Panc1 (cell line): ENCODE measurements around the gene RNF148. TPM values are rescaled to one million over a fixed set of nuclear protein-coding genes. Genes with fewer than 3 reads are reported as not detected.
"Not testable (repeated sequence)": the region's sequence is repeated elsewhere in the genome, so short reads cannot be mapped to it uniquely, and the experiment has no call there.

Source experiments
- ATAC-seq: fragments of 200-7000 bp; cut with Tn5 transposase; 2 replicates; pipeline ENCODE4 v1.9.1; 2020; ENCODE audit warnings: mild to moderate bottlenecking, moderate library complexity
- BruUV-seq: library from RNA; stranded (reverse); fragments of 400-500 nt; replicated peaks from 2 replicates; lab custom pipeline; 2021; lab: Mats Ljungman, UMichigan
- CTCF ChIA-PET: fragments of 300-600 bp; sonication (Branson Sonifier 250); formaldehyde crosslinking; loops from one replicate; lab custom pipeline; 2022; ENCODE audit warnings: antibody characterized with exemption; lab: Charles Lee
- POLR2A ChIA-PET: fragments of 300-600 bp; sonication (Branson Sonifier 250); formaldehyde crosslinking; loops from one replicate; lab custom pipeline; 2022; ENCODE audit warnings: antibody characterized with exemption; lab: Charles Lee
- DNase-seq: peaks from one replicate; pipeline ENCODE4 v3.0.0-alpha.2; 2010; ENCODE audit warnings: low read depth, low spot score
- H3K27ac ChIP-seq: 2 replicates; pipeline ENCODE4 v1.5.1; 2011; ENCODE audit warnings: mild to moderate bottlenecking, low read length, inconsistent platforms
- H3K27me3 ChIP-seq: fragments of 200-500 bp; sonication (Bioruptor generic); 2 replicates; pipeline ENCODE4 v1.6.0; 2014; ENCODE audit warnings: low read length, inconsistent platforms; ENCODE audit not compliant: control insufficient read depth, insufficient read depth
- H3K36me3 ChIP-seq: fragments of 200-500 bp; sonication (Bioruptor generic); 2 replicates; pipeline ENCODE4 v1.5.1; 2014; ENCODE audit warnings: inconsistent platforms, mild to moderate bottlenecking, low read length, moderate library complexity; ENCODE audit not compliant: control insufficient read depth, insufficient read depth
- H3K4me1 ChIP-seq: 2 replicates; pipeline ENCODE4 v1.5.1; 2011; ENCODE audit warnings: inconsistent platforms, mild to moderate bottlenecking, low read length, moderate library complexity; ENCODE audit not compliant: control insufficient read depth, insufficient read depth
- H3K4me3 ChIP-seq, 2 experiments: 2 replicates each; pipeline ENCODE4 v1.5.1; 2011 to 2012; ENCODE audit warnings: low read depth in 2 of 2, low read length in 2 of 2, mild to moderate bottlenecking in 2 of 2, inconsistent platforms in 1 of 2, moderate library complexity in 1 of 2
- H3K9me3 ChIP-seq: fragments of 200-500 bp; sonication (Bioruptor generic); 2 replicates; pipeline ENCODE4 v1.5.1; 2014; ENCODE audit warnings: low read depth, mild to moderate bottlenecking, inconsistent platforms, low read length, moderate library complexity; ENCODE audit not compliant: control insufficient read depth, insufficient read depth
- CTCF ChIP-seq: fragments of 450-650 bp; IDR thresholded peaks from 2 replicates; pipeline ENCODE4 v1.5.1; 2017; ENCODE audit warnings: mild to moderate bottlenecking
- POLR2AphosphoS5 ChIP-seq: IDR thresholded peaks from 2 replicates; pipeline ENCODE4 v1.6.1; 2012; ENCODE audit warnings: mild to moderate bottlenecking, low read depth, low read length, moderate library complexity
- REST ChIP-seq, 2 experiments: IDR thresholded peaks; 2 replicates each; pipeline ENCODE4 v1.6.1; 2011 to 2012; ENCODE audit warnings: low read depth in 2 of 2, control low read depth in 1 of 2, low read length in 1 of 2, mild to moderate bottlenecking in 1 of 2, moderate library complexity in 1 of 2; ENCODE audit not compliant: insufficient read depth in 1 of 2
- SIN3A ChIP-seq: IDR thresholded peaks from 2 replicates; pipeline ENCODE4 v1.6.1; 2012; ENCODE audit warnings: low read depth, mild to moderate bottlenecking, low read length, moderate library complexity, borderline replicate concordance; ENCODE audit not compliant: insufficient read depth
- TCF7L2 ChIP-seq: IDR thresholded peaks from 2 replicates; pipeline ENCODE4 v1.6.1; 2011; ENCODE audit warnings: mild to moderate bottlenecking, low read depth, low read length, inconsistent platforms
- in situ Hi-C: cut with HindIII; loops from 2 replicates; pipeline ENCODE4 v1.10.0; 2016; ENCODE audit warnings: low sequenced_read_pairs, low pct_unique_long_range_greater_than_20kb
- intact Hi-C: fragments of 100-400 bp; cut with micrococcal nuclease; formaldehyde crosslinking; loops from one replicate; pipeline ENCODE4 v1.10.0; 2022; ENCODE audit not compliant: unreplicated experiment
- total RNA-seq: library from RNA; stranded (reverse); gene quantifications from one replicate; pipeline ENCODE4 v1.2.1, GENCODE V29; 2021; ENCODE audit not compliant: unreplicated experiment

RNF148 gene
- total RNA-seq, 1 experiment from 2014 or later, result not detected

GRCh38 chr7:122679269-122679709 lies 23.4 kb downstream of the RNF148 start:
- H3K4me3 ChIP-seq, intact Hi-C loops, H3K9me3 ChIP-seq, H3K36me3 ChIP-seq, H3K4me1 ChIP-seq, H3K27ac ChIP-seq, BruUV-seq, H3K27me3 ChIP-seq, DNase-seq, CTCF ChIA-PET, POLR2A ChIA-PET, in situ Hi-C loops, ATAC-seq: not testable (repeated sequence)

- H3K9me3 ChIP-seq, result no peaks in the 10 kb centered on the region
- H3K27ac ChIP-seq, result no peak overlapping the region
- no peak overlapping the region for H3K4me3 ChIP-seq
- no TSS peak for BruUV-seq
- no peak for DNase-seq
- in situ Hi-C loops, result no loop called here
- ATAC-seq, result no peak
- H3K36me3 ChIP-seq, result no peaks in the 10 kb centered on the region
- no peaks in the 10 kb centered on the region for H3K4me1 ChIP-seq
- ChIA-PET CTCF (no interaction called here), POLR2A (no interaction called here)
- intact Hi-C loops, result no loop called here
- TF ChIP-seq REST (IDR thresholded peaks at IDR 0.05; ENCODE audit: insufficient read depth in 1 of 2, low read depth in 2 of 2, low read length in 1 of 2) (no peak), CTCF (no peak), TCF7L2 (no peak), SIN3A (no peak), POLR2AphosphoS5 (no peak)
- no peaks in the 10 kb centered on the region for H3K27me3 ChIP-seq
These were observed 25.6 kb downstream of the RNF148 start for GRCh38 chr7:122677149-122677548.

GRCh38 chr7:122676466-122676865 lies 26.3 kb downstream of the RNF148 start:
- TF ChIP-seq TCF7L2, result no peak
- TF ChIP-seq POLR2AphosphoS5, result no peak
- TF ChIP-seq REST (IDR thresholded peaks at IDR 0.05; ENCODE audit: insufficient read depth in 1 of 2, low read depth in 2 of 2, low read length in 1 of 2), result no peak
- DNase-seq (no peak), ATAC-seq (no peak)
- Histone ChIP-seq H3K4me1 (no peaks in the 10 kb centered on the region), H3K27ac (no peak overlapping the region), H3K27me3 (no peaks in the 10 kb centered on the region), H3K4me3 (no peak overlapping the region), H3K36me3 (no peaks in the 10 kb centered on the region), H3K9me3 (no peaks in the 10 kb centered on the region)
- intact Hi-C loops (no loop called here), in situ Hi-C loops (no loop called here)
- no TSS peak for BruUV-seq
- ChIA-PET CTCF (no interaction called here), POLR2A (no interaction called here)
